Endothelial cell of umbilical vein (primary cell): ENCODE data around the gene DEPDC1B.

ENCODE experiments used
- EZH2 ChIP-seq: IDR thresholded peaks from 2 replicates; pipeline ENCODE4 v1.6.1; 2012; ENCODE audit warnings: borderline replicate concordance, low read depth, mild to moderate bottlenecking, moderate library complexity, low read length, inconsistent platforms; ENCODE audit not compliant: severe bottlenecking
- POLR2AphosphoS5 ChIP-seq: IDR thresholded peaks from 2 replicates; pipeline ENCODE4 v1.6.1; 2012; ENCODE audit warnings: low read depth, mild to moderate bottlenecking, control low read depth, low read length, moderate library complexity; ENCODE audit not compliant: insufficient read depth

- TF ChIP-seq EZH2 = no peak
- TF ChIP-seq POLR2AphosphoS5 = no peak
Measured at GRCh38 chr5:60671899-60672692, 27.9 kb downstream of the DEPDC1B start.
